B cell (primary cell): ENCODE results near the gene TPSG1. TPM values are rescaled to one million over a fixed set of nuclear protein-coding genes. Genes with fewer than 3 reads are reported as not detected.
"Not testable (repeated sequence)": the region's sequence is repeated elsewhere in the genome, so short reads cannot be mapped to it uniquely, and the experiment has no call there.

Experiments
- ATAC-seq: fragments of 200-7000 bp; cut with Tn5 transposase; one replicate; pipeline ENCODE4 v1.10.0; 2021; ENCODE audit warnings: low read depth, mild to moderate bottlenecking, moderate number of reproducible peaks, moderate library complexity
- CTCF ChIA-PET: fragments of 350-600 bp; sonication (Branson Sonifier 250); formaldehyde crosslinking; loops from one replicate; lab custom pipeline; 2021; ENCODE audit warnings: antibody characterized with exemption, inconsistent platforms; lab: Charles Lee
- POLR2A ChIA-PET: fragments of 350-600 bp; sonication (Branson Sonifier 250); formaldehyde crosslinking; loops from one replicate; lab custom pipeline; 2021; ENCODE audit warnings: antibody characterized with exemption; lab: Charles Lee
- DNase-seq: peaks from one replicate; pipeline ENCODE4 v3.0.0; 2013
- H2AFZ ChIP-seq: 2 replicates; pipeline ENCODE4 v1.6.1; 2012; ENCODE audit warnings: mild to moderate bottlenecking, low read depth, low read length; ENCODE audit not compliant: insufficient read depth, poor library complexity, severe bottlenecking
- H3K27ac ChIP-seq, 2 donors: 1 replicate in 1 of 2; 2 replicates in 1 of 2; pipeline ENCODE4 v1.5.1; 2012 to 2013; ENCODE audit warnings: low read length in 2 of 2, mild to moderate bottlenecking in 2 of 2, moderate library complexity in 1 of 2
- H3K27me3 ChIP-seq, 4 experiments: fragments of 200-600 bp in 1 of 4; sonication (generic) in 1 of 4; replicated peaks in 1 of 4; 1 replicate in 2 of 4; 2 replicates in 2 of 4; pipeline versions ENCODE4 v1.6.1 to v1.7.0; 2013 to 2016; ENCODE audit warnings: low read length in 3 of 4, mild to moderate bottlenecking in 2 of 4, mixed read lengths in 1 of 4, moderate library complexity in 1 of 4; ENCODE audit not compliant: insufficient read depth in 4 of 4, control insufficient read depth in 3 of 4; ENCODE audit errors: control extremely low read depth in 1 of 4
- H3K36me3 ChIP-seq, 2 experiments: replicated peaks in 1 of 2; 1 replicate in 1 of 2; 2 replicates in 1 of 2; pipeline versions ENCODE4 v1.6.1 to v1.7.1; 2013; ENCODE audit warnings: low read length in 1 of 2; ENCODE audit not compliant: insufficient read depth in 2 of 2, control insufficient read depth in 1 of 2; ENCODE audit errors: control extremely low read depth in 1 of 2, extremely low read depth in 1 of 2
- H3K4me1 ChIP-seq, 2 donors: fragments of 200-600 bp in 1 of 2; sonication (generic) in 1 of 2; 1 replicate in 1 of 2; 2 replicates in 1 of 2; pipeline versions ENCODE4 v1.5.1 to v1.6.1; 2013 to 2017; ENCODE audit warnings: low read length in 2 of 2; ENCODE audit not compliant: control insufficient read depth in 2 of 2, insufficient read depth in 2 of 2
- H3K4me2 ChIP-seq: replicated peaks from 2 replicates; pipeline ENCODE3; 2012; ENCODE audit warnings: mild to moderate bottlenecking, low read depth, low read length; ENCODE audit not compliant: poor library complexity, severe bottlenecking
- H3K4me3 ChIP-seq, 5 experiments: fragments of 200-600 bp in 1 of 5; sonication (generic) in 1 of 5; 1 replicate in 3 of 5; 2 replicates in 2 of 5; pipeline versions ENCODE4 v1.5.1 to v1.7.0; 2011 to 2016; ENCODE audit warnings: low read length in 4 of 5, mild to moderate bottlenecking in 4 of 5, low read depth in 2 of 5, control low read depth in 1 of 5, moderate library complexity in 1 of 5; ENCODE audit not compliant: insufficient read depth in 1 of 5; ENCODE audit errors: control extremely low read depth in 1 of 5, extremely low read depth in 1 of 5
- H3K79me2 ChIP-seq: fragments of 200-600 bp; sonication (generic); one replicate; pipeline ENCODE4 v1.6.0; 2016; ENCODE audit warnings: low read length; ENCODE audit not compliant: control insufficient read depth, insufficient read depth
- H3K9ac ChIP-seq: fragments of 200-600 bp; sonication (generic); 2 replicates; pipeline ENCODE4 v1.6.1; 2017; ENCODE audit warnings: mild to moderate bottlenecking, low read length, moderate library complexity
- H3K9me3 ChIP-seq, 3 donors: one replicate each; pipeline versions ENCODE4 v1.6.1 to v1.7.1; 2013; ENCODE audit warnings: low read length in 2 of 3; ENCODE audit not compliant: control insufficient read depth in 2 of 3, insufficient read depth in 1 of 3; ENCODE audit errors: control extremely low read depth in 1 of 3
- H4K20me1 ChIP-seq: 2 replicates; pipeline ENCODE4 v1.6.0; 2012; ENCODE audit warnings: mild to moderate bottlenecking, low read length; ENCODE audit not compliant: insufficient read depth, control insufficient read depth, poor library complexity, severe bottlenecking
- H3K27ac Mint-ChIP-seq: one replicate; pipeline ENCODE4 v1.8.0; 2021; ENCODE audit warnings: mixed read lengths
- H3K27me3 Mint-ChIP-seq: one replicate; pipeline ENCODE4 v1.8.0; 2021; ENCODE audit warnings: mixed read lengths
- H3K4me1 Mint-ChIP-seq: one replicate; pipeline ENCODE4 v1.8.0; 2021; ENCODE audit warnings: mixed read lengths
- H3K4me3 Mint-ChIP-seq: one replicate; pipeline ENCODE4 v1.8.0; 2021; ENCODE audit warnings: mixed read lengths
- H3K9me3 Mint-ChIP-seq: one replicate; pipeline ENCODE4 v1.8.0; 2022; ENCODE audit warnings: mixed read lengths; ENCODE audit not compliant: insufficient read depth
- EZH2 ChIP-seq: IDR thresholded peaks from 2 replicates; pipeline ENCODE4 v1.6.1; 2012; ENCODE audit warnings: borderline replicate concordance, low read depth, mild to moderate bottlenecking, moderate library complexity, low read length; ENCODE audit not compliant: insufficient read depth, poor library complexity, severe bottlenecking
- WGBS: methylation state at CpG from one replicate; pipeline ENCODE4 v1.1.5; 2013; ENCODE audit warnings: missing lambda C conversion rate; ENCODE audit not compliant: insufficient coverage; 5-methylcytosine and 5-hydroxymethylcytosine counted together
- intact Hi-C: fragments of 100-400 bp; cut with micrococcal nuclease; formaldehyde crosslinking; loops from one replicate; pipeline ENCODE4 v1.10.0; 2022
- polyA plus RNA-seq: library from polyadenylated mRNA; depleted of rRNA; stranded (reverse); fragments of >200 nt; gene quantifications from 2 replicates; pipeline ENCODE4 v1.2.3, GENCODE V29; 2012
- total RNA-seq, 2 donors: library from RNA; stranded (reverse); fragments of 120-200 nt in 1 of 2; gene quantifications; 1 replicate in 1 of 2; 2 replicates in 1 of 2; pipeline versions ENCODE4 v1.2.3 to v1.2.4, GENCODE V29; 2013 to 2022
- TF ChIP-seq, protein P1 (sequence below): fragments of 200-600 bp; IDR thresholded peaks from one replicate; pipeline ENCODE4 v1.8.0; 2022; ENCODE audit warnings: antibody characterized with exemption, mild to moderate bottlenecking

Gene TPSG1
- total and polyA plus RNA-seq, 2 donors (not counting 1 experiment from before 2014, with no cell fraction given) = not detected

DNA sequence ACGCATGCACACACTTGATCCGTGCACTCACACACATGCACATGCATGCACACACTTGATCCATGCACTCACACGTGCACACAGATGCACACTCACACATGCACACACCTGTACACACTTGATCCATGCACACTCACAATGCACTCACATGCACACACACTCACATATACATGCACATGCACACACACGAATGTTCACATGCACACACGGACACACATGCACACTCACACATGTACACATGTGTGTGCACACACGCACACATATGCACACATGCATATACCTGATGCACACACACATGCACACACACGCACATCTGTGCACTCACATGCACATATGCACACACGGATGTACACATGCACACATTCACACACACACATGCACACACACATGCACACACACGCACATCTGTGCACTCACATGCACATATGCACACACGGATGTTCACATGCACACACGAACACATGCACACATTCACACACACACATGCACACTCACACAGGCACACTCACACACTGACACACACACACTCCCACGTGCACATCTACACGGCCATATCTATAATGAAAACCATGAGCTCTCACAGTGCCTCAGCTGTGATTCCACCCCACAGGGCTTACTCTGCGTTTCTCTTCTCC, 23.0 kb upstream of the TPSG1 start:
- H3K36me3 ChIP-seq, H3K27me3 ChIP-seq, intact Hi-C loops, H3K4me1 Mint-ChIP-seq, H3K4me2 ChIP-seq, H3K9ac ChIP-seq, ATAC-seq, CTCF ChIA-PET, H3K27ac Mint-ChIP-seq, H3K79me2 ChIP-seq, H3K4me3 Mint-ChIP-seq, H3K27me3 Mint-ChIP-seq, DNase-seq, H3K9me3 ChIP-seq, H4K20me1 ChIP-seq, H3K9me3 Mint-ChIP-seq, H3K4me1 ChIP-seq, POLR2A ChIA-PET, H2AFZ ChIP-seq, H3K4me3 ChIP-seq, H3K27ac ChIP-seq: not testable (repeated sequence)
- 96% methylated on average over 11 of the region's 14 CpGs for WGBS

DNA sequence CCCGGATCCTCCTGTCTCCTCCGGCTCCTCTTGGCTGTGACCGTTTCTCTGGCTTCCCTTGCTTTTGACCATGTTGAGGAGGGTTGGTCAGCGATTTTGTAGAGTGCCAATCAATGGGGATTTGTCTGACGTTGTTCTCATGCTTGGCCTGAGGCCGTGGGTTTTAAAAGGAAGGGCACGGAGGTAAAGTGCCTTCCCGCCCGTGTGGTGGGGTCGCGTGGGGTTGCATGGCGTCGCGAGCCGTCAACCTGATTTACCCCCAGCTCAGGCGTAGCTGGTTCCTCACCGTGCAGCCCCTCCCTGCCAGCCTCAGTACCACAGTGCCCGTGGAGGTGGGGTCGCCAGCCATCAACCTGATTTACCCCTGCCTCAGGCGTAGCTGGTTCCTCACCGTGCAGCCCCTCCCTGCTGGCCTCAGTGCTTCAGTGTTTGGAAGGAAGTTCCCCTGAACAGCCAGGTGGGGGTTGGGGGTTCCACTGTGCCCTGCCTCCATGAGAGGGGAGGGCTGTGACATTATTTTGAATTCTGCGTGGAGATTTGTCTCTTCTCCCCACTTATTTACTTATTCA, 20.5 kb upstream of the TPSG1 start:
- 20% methylated on average over 21 of the region's 22 CpGs for WGBS
- intact Hi-C loops = no loop called here
- no peaks in the 10 kb centered on the region for H3K79me2 ChIP-seq
- H3K36me3 ChIP-seq = no peaks in the 10 kb centered on the region
- H3K27me3 Mint-ChIP-seq = peaks cover 3% of the 10 kb centered on the region
- H3K4me1 ChIP-seq = no peaks in the 10 kb centered on the region
- ChIA-PET POLR2A (no interaction called here), CTCF (no interaction called here)
- H3K4me2 ChIP-seq = no peak overlapping the region
- no peak overlapping the region for H3K9ac ChIP-seq
- TF ChIP-seq EZH2 = no peak
- TF ChIP-seq, protein P1, sequence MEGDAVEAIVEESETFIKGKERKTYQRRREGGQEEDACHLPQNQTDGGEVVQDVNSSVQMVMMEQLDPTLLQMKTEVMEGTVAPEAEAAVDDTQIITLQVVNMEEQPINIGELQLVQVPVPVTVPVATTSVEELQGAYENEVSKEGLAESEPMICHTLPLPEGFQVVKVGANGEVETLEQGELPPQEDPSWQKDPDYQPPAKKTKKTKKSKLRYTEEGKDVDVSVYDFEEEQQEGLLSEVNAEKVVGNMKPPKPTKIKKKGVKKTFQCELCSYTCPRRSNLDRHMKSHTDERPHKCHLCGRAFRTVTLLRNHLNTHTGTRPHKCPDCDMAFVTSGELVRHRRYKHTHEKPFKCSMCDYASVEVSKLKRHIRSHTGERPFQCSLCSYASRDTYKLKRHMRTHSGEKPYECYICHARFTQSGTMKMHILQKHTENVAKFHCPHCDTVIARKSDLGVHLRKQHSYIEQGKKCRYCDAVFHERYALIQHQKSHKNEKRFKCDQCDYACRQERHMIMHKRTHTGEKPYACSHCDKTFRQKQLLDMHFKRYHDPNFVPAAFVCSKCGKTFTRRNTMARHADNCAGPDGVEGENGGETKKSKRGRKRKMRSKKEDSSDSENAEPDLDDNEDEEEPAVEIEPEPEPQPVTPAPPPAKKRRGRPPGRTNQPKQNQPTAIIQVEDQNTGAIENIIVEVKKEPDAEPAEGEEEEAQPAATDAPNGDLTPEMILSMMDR = no peak
- ATAC-seq (no peak), DNase-seq (no peak)
- H2AFZ ChIP-seq = no peak overlapping the region
- no peak overlapping the region for H3K4me3 ChIP-seq
- no peaks in the 10 kb centered on the region for H3K9me3 Mint-ChIP-seq
- H3K27ac Mint-ChIP-seq = no peak overlapping the region
- peaks cover 0 to 5% (median under 1%) of the 10 kb centered on the region in 4 experiments for H3K27me3 ChIP-seq
- no peaks in the 10 kb centered on the region for H4K20me1 ChIP-seq
- no peak overlapping the region for H3K27ac ChIP-seq
- no peaks in the 10 kb centered on the region for H3K4me1 Mint-ChIP-seq
- H3K4me3 Mint-ChIP-seq = no peak overlapping the region
- H3K9me3 ChIP-seq = no peaks in the 10 kb centered on the region
